Vagina (tissue), 2 donors: ENCODE measurements around the gene KLHDC9. TPM values are rescaled to one million over a fixed set of nuclear protein-coding genes. Genes with fewer than 3 reads are reported as not detected.

Experiments
- DNase-seq, 2 donors: peaks; one replicate each; pipeline ENCODE4 v3.0.0-alpha.2; 2017; ENCODE audit errors: extremely low spot score in 2 of 2
- H3K27ac ChIP-seq: fragments of 200-600 bp; sonication (generic); one replicate; pipeline ENCODE4 v1.5.1; 2019
- H3K27me3 ChIP-seq: fragments of 200-600 bp; sonication (generic); one replicate; pipeline ENCODE4 v1.5.1; 2019
- H3K36me3 ChIP-seq, 2 donors: fragments of 200-600 bp; sonication (generic); one replicate each; pipeline ENCODE4 v1.5.1; 2017 to 2019
- H3K4me1 ChIP-seq: fragments of 200-600 bp; sonication (generic); one replicate; pipeline ENCODE4 v1.5.1; 2019
- H3K4me3 ChIP-seq, 2 donors: fragments of 200-600 bp; sonication (generic); 1 replicate in 1 of 2; 2 replicates in 1 of 2; pipeline ENCODE4 v1.5.1; 2016 to 2019
- H3K9me3 ChIP-seq: fragments of 200-600 bp; sonication (generic); one replicate; pipeline ENCODE4 v1.5.1; 2019
- POLR2A ChIP-seq, 2 donors: fragments of 450-650 bp; IDR thresholded peaks; one replicate each; pipeline ENCODE4 v1.6.1; 2017; ENCODE audit warnings: antibody characterized with exemption in 2 of 2, mild to moderate bottlenecking in 2 of 2, moderate library complexity in 2 of 2
- POLR2AphosphoS5 ChIP-seq, 2 donors: sonication (generic); formaldehyde crosslinking; IDR thresholded peaks; one replicate each; pipeline ENCODE4 v1.9.0; 2017; ENCODE audit warnings: antibody characterized with exemption in 2 of 2, mild to moderate bottlenecking in 2 of 2, low read depth in 1 of 2; ENCODE audit not compliant: insufficient read depth in 1 of 2
- intact Hi-C: fragments of 100-400 bp; cut with DNase I; formaldehyde crosslinking; loops from one replicate; pipeline ENCODE4 v1.15.1; 2023
- total RNA-seq: library from RNA; depleted of rRNA; stranded (reverse); fragments of >200 nt; gene quantifications from one replicate; pipeline ENCODE4 v1.2.3, GENCODE V29; 2016
- TF ChIP-seq, protein P1 (sequence below), 3 experiments: fragments of 450-650 bp in 2 of 3; fragments of 200-600 bp in 1 of 3; sonication (generic) in 1 of 3; IDR thresholded peaks; one replicate each; pipeline ENCODE4 v1.5.1; 2017 to 2019; ENCODE audit warnings: antibody characterized with exemption in 3 of 3, mild to moderate bottlenecking in 2 of 3, moderate library complexity in 2 of 3

KLHDC9 gene
- total RNA-seq, 1 donor from 2014 or later = 9.3 TPM

DNA sequence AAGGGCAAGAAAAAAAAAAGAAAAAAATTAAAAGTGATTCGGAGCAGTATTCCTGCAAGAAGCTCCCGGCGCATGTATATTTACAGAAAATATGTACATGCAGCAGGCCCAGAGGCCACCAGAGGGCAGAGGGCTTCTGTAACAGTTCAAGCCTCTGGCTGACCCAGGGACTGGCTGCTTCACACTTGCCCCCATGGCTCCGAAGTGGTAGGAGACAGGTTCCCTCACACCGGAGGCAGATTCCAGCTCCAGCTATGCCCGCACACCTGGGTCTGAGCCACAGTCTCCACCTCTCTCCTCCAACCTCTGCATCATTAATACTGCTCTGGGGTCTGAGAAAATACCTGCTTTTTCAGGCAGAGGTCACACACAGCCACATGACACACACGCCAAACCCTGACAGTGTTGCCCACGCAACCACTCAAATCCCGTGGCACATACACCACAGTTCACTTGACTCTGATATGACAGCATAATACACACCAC lies 26.2 kb upstream of the KLHDC9 start:
- H3K27me3 ChIP-seq = no peaks in the 10 kb centered on the region
- no peaks in the 10 kb centered on the region for H3K36me3 ChIP-seq
- TF ChIP-seq POLR2A (IDR thresholded peaks at IDR 0.05) = no peak
- TF ChIP-seq, protein P1, sequence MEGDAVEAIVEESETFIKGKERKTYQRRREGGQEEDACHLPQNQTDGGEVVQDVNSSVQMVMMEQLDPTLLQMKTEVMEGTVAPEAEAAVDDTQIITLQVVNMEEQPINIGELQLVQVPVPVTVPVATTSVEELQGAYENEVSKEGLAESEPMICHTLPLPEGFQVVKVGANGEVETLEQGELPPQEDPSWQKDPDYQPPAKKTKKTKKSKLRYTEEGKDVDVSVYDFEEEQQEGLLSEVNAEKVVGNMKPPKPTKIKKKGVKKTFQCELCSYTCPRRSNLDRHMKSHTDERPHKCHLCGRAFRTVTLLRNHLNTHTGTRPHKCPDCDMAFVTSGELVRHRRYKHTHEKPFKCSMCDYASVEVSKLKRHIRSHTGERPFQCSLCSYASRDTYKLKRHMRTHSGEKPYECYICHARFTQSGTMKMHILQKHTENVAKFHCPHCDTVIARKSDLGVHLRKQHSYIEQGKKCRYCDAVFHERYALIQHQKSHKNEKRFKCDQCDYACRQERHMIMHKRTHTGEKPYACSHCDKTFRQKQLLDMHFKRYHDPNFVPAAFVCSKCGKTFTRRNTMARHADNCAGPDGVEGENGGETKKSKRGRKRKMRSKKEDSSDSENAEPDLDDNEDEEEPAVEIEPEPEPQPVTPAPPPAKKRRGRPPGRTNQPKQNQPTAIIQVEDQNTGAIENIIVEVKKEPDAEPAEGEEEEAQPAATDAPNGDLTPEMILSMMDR (IDR thresholded peaks at IDR 0.05) = peak in 1 of 3 experiments; percentile 27
- TF ChIP-seq POLR2AphosphoS5 (IDR thresholded peaks at IDR 0.05; ENCODE audit: insufficient read depth in 1 of 2, low read depth in 1 of 2) = no peak
- no peak for DNase-seq
- intact Hi-C loops = no loop called here
- H3K4me1 ChIP-seq = peaks cover 5% of the 10 kb centered on the region
- H3K4me3 ChIP-seq = no peak overlapping the region
- no peaks in the 10 kb centered on the region for H3K9me3 ChIP-seq
- H3K27ac ChIP-seq = no peak overlapping the region

DNA sequence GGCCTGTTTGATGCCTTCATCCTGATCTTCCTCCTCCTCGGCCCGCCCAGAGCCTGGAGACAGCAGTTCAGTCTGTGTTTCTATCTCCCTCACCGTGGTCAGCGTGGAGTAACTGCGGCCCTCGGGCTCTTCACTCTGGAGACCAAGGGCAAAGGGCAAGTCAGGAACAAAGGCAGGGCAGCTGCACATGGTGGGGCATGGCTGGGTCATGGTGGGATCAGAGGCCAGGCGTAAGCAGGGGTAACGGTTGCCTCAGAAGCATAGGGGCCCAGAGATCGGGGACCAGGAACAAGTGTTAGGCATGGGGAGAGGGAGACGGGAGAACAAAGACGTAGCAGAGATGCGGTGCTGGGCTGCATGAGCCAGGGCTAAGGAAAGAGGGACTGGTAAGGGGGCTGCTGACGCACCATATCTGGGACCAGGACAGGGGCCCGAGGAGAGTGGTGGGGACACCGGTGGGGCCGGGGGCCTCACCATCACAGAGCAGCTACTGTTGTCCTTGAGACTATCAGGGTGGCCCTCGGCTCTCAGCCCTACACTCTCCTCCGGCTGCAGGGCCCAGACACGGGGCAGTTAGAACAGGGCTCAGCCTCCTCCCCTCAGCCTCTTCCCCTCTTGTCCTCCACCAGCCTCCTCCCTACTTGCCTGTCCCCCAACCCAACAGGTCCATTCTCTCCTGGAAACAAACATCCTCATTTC lies 25.3 kb upstream of the KLHDC9 start:
- peak overlapping the region; percentile 35 for H3K27ac ChIP-seq
- intact Hi-C loops = no loop called here
- DNase-seq = no peak
- H3K36me3 ChIP-seq = no peaks in the 10 kb centered on the region
- no peaks in the 10 kb centered on the region for H3K9me3 ChIP-seq
- no peaks in the 10 kb centered on the region for H3K27me3 ChIP-seq
- no peak for TF ChIP-seq POLR2A (IDR thresholded peaks at IDR 0.05)
- TF ChIP-seq POLR2AphosphoS5 (IDR thresholded peaks at IDR 0.05; ENCODE audit: insufficient read depth in 1 of 2, low read depth in 1 of 2) = no peak
- TF ChIP-seq, protein P1 (IDR thresholded peaks at IDR 0.05) = no peak
- no peak overlapping the region for H3K4me3 ChIP-seq
- H3K4me1 ChIP-seq = peaks cover 5% of the 10 kb centered on the region

DNA sequence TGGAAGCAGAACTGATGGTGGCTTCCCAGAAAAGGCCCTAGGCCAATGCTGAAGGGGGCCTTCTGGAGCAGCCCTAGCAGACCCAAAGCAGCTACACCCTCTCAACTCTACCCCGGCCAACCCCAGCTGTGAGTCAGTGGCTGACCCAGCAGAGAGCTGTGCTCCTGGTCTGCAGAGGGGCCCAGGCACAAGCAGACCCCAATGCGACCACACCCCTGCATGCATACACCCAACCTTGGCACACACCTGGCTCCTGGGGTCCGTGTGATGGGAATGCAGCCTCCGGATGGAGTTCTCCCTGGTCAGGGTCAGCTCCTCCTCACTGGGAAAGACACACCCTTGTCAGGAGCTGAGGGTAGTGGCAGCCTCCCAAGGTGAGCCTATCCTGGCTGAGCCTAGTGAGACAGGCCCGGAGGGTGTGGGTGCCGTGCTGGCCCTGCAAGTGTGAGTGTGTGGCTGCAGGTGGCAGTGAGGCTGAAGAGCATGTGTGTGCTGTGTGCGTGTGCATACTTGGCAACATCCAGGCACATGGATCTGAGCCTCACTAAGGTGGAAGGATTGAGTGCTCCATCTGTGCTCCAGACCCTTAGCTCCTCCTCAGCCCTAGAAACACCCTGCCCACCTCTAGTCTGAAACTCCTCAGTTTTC lies 24.6 kb upstream of the KLHDC9 start:
- no peak for DNase-seq
- Histone ChIP-seq H3K27me3 (no peaks in the 10 kb centered on the region), H3K4me1 (peaks cover 5% of the 10 kb centered on the region), H3K9me3 (no peaks in the 10 kb centered on the region), H3K27ac (peak overlapping the region; percentile 49), H3K4me3 (no peak overlapping the region), H3K36me3 (no peaks in the 10 kb centered on the region)
- intact Hi-C loops = no loop called here
- no peak for TF ChIP-seq POLR2A (IDR thresholded peaks at IDR 0.05)
- TF ChIP-seq POLR2AphosphoS5 (IDR thresholded peaks at IDR 0.05; ENCODE audit: insufficient read depth in 1 of 2, low read depth in 1 of 2) = peak in 1 of 2 donors; percentile 33
- TF ChIP-seq, protein P1 (IDR thresholded peaks at IDR 0.05) = no peak

DNA sequence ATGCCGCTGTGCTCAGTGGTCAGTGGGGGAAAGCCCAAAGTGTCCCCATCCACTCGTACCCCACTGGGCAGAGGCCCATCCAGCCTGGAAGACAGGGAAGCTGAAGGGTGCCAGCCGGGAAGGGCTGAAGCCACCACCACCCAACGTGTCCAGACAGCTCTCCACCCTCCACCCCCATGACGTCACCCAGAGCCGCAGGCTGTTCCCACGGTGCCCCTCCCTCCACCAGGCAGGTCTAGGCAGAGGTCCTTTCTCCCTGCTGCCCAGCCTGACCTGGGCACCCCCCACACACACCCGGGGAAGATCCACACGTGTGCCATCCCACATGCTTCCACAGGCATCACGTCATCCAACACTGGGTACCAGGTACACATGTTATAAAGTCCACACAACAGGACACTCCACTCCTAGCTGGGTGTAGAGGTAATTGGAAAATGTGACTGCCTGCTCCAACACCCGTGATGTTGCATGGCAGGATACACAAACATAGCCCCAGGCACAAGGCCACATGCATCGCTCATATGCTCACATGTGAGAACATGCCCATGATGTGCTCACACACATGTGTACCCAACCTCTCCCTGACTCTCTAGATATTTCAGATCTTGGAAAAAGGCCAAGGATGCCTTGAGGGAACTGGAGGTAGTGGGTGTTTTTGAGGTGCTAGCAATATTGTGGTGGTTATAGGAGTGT lies 23.3 kb upstream of the KLHDC9 start:
- H3K9me3 ChIP-seq = no peaks in the 10 kb centered on the region
- no peaks in the 10 kb centered on the region for H3K27me3 ChIP-seq
- no peak for DNase-seq
- no peaks in the 10 kb centered on the region for H3K36me3 ChIP-seq
- peaks cover 5% of the 10 kb centered on the region for H3K4me1 ChIP-seq
- TF ChIP-seq POLR2AphosphoS5 (IDR thresholded peaks at IDR 0.05; ENCODE audit: insufficient read depth in 1 of 2, low read depth in 1 of 2) (peak; percentile 50 to 57), POLR2A (IDR thresholded peaks at IDR 0.05) (no peak)
- TF ChIP-seq, protein P1 (IDR thresholded peaks at IDR 0.05) = no peak
- intact Hi-C loops = no loop called here
- H3K27ac ChIP-seq = peak overlapping the region; percentile 49
- H3K4me3 ChIP-seq = no peak overlapping the region
